Endothelial cell (in vitro differentiated cells): ENCODE results near the gene MKNK1. TPM values are rescaled to one million over a fixed set of nuclear protein-coding genes. Genes with fewer than 3 reads are reported as not detected.

Source experiments
- DNase-seq: peaks from one replicate; pipeline ENCODE4 v3.0.0; 2021; ENCODE audit warnings: low spot score
- H3K27ac Mint-ChIP-seq: one replicate; pipeline ENCODE4 v1.8.0; 2021; ENCODE audit warnings: mixed read lengths, inconsistent platforms; ENCODE audit not compliant: unreplicated experiment
- H3K27me3 Mint-ChIP-seq: one replicate; pipeline ENCODE4 v1.8.0; 2021; ENCODE audit warnings: mild to moderate bottlenecking, moderate library complexity, mixed read lengths, inconsistent platforms; ENCODE audit not compliant: unreplicated experiment
- H3K36me3 Mint-ChIP-seq: one replicate; pipeline ENCODE4 v1.8.0; 2021; ENCODE audit warnings: mild to moderate bottlenecking, low read depth, mixed read lengths, inconsistent platforms; ENCODE audit not compliant: unreplicated experiment
- H3K4me1 Mint-ChIP-seq: one replicate; pipeline ENCODE4 v1.8.0; 2021; ENCODE audit warnings: mild to moderate bottlenecking, mixed read lengths, inconsistent platforms; ENCODE audit not compliant: unreplicated experiment
- H3K4me3 Mint-ChIP-seq: one replicate; pipeline ENCODE4 v1.8.0; 2021; ENCODE audit warnings: mild to moderate bottlenecking, mixed read lengths, inconsistent platforms; ENCODE audit not compliant: unreplicated experiment
- H3K9me3 Mint-ChIP-seq: one replicate; pipeline ENCODE4 v1.8.0; 2021; ENCODE audit warnings: mixed read lengths, inconsistent platforms; ENCODE audit not compliant: unreplicated experiment
- total RNA-seq: library from RNA; stranded (reverse); fragmentation: NEBNext Ultra II Directional; extraction: Animal tissue kit (Norgen Biotek cat#: 25700); gene quantifications from one replicate; pipeline ENCODE4 v1.2.1, GENCODE V29; 2021; ENCODE audit not compliant: unreplicated experiment
- TF ChIP-seq, protein P1 (sequence below): fragments of 200-600 bp; sonication (generic); IDR thresholded peaks from one replicate; pipeline ENCODE4 v1.5.0; 2021; ENCODE audit warnings: antibody characterized with exemption; ENCODE audit not compliant: unreplicated experiment

Gene MKNK1
- total RNA-seq, 1 donor from 2014 or later = 57.9 TPM

DNA sequence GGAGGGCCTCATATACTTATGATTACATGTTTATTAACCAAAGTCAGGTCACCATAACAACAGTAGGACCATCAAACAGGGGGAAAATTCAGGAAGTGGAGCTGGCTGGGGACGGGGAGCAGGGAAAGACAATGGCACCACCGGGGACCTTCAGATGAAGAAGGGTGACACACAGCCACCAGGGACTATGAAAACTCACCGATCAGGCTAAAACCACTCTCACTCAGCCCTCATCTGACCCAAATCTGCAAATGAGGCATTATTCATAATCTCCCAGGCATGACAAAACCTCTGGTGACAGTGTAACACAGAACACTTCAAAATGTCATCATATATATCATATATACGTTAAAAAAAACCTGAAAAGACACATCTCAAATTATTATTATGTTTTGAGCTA, 11.2 kb downstream of the MKNK1 start:
- Mint-ChIP-seq H3K27ac (no peak overlapping the region), H3K27me3 (peaks cover 1% of the 10 kb centered on the region), H3K36me3 (peaks cover 42% of the 10 kb centered on the region), H3K9me3 (no peaks in the 10 kb centered on the region), H3K4me3 (peak overlapping the region; percentile 68), H3K4me1 (peaks cover 3% of the 10 kb centered on the region)
- TF ChIP-seq, protein P1, sequence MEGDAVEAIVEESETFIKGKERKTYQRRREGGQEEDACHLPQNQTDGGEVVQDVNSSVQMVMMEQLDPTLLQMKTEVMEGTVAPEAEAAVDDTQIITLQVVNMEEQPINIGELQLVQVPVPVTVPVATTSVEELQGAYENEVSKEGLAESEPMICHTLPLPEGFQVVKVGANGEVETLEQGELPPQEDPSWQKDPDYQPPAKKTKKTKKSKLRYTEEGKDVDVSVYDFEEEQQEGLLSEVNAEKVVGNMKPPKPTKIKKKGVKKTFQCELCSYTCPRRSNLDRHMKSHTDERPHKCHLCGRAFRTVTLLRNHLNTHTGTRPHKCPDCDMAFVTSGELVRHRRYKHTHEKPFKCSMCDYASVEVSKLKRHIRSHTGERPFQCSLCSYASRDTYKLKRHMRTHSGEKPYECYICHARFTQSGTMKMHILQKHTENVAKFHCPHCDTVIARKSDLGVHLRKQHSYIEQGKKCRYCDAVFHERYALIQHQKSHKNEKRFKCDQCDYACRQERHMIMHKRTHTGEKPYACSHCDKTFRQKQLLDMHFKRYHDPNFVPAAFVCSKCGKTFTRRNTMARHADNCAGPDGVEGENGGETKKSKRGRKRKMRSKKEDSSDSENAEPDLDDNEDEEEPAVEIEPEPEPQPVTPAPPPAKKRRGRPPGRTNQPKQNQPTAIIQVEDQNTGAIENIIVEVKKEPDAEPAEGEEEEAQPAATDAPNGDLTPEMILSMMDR = no peak
- DNase-seq = no peak

DNA sequence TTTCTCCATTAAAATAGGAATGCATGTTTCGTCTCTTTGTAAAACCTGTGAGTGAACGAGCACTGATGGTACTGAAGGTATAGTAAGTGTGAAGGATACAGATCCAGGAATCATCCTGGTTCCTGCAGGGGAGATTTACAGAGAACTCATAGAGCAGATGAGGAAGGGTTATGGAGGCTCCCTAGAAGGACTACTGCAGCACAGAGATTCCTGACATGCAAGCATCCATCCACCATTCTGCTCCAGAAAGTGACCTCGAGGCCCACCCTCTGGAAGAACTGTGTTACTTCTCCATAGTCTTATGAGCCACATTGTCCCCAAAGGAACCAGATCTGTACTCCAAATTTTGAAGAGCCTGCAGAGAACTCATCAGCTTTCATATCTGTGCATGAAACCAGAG, 14.5 kb downstream of the MKNK1 start:
- TF ChIP-seq, protein P1 = no peak
- H3K9me3 Mint-ChIP-seq = no peaks in the 10 kb centered on the region
- DNase-seq = no peak
- H3K36me3 Mint-ChIP-seq = peaks cover 51% of the 10 kb centered on the region
- H3K4me1 Mint-ChIP-seq = peaks cover 3% of the 10 kb centered on the region
- H3K4me3 Mint-ChIP-seq = no peak overlapping the region
- peaks cover 3% of the 10 kb centered on the region for H3K27me3 Mint-ChIP-seq
- H3K27ac Mint-ChIP-seq = no peak overlapping the region

DNA sequence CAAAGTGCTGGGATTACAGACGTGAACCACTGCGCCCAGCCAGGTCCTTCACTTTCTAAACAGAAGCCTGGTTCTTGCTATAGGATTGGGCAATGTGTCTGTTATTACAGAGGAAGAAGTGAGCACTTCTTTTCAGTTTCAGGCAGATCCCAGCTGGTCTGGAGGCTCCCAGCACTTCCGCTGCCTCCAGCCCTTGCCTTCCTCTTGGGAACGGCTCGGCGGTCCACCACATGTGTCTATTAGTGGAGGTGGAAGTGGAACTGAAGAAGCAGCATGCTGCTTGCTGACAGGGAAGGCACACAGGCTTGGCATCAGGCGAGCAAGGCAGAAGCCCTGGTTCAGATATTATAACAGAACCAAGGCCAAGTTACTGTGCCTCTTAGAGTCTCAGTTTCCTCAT, 17.0 kb downstream of the MKNK1 start:
- H3K27me3 Mint-ChIP-seq = peaks cover 1% of the 10 kb centered on the region
- peaks cover 53% of the 10 kb centered on the region for H3K36me3 Mint-ChIP-seq
- H3K27ac Mint-ChIP-seq = no peak overlapping the region
- H3K4me1 Mint-ChIP-seq = peaks cover 8% of the 10 kb centered on the region
- no peak for DNase-seq
- H3K9me3 Mint-ChIP-seq = no peaks in the 10 kb centered on the region
- no peak overlapping the region for H3K4me3 Mint-ChIP-seq
- TF ChIP-seq, protein P1 = no peak

DNA sequence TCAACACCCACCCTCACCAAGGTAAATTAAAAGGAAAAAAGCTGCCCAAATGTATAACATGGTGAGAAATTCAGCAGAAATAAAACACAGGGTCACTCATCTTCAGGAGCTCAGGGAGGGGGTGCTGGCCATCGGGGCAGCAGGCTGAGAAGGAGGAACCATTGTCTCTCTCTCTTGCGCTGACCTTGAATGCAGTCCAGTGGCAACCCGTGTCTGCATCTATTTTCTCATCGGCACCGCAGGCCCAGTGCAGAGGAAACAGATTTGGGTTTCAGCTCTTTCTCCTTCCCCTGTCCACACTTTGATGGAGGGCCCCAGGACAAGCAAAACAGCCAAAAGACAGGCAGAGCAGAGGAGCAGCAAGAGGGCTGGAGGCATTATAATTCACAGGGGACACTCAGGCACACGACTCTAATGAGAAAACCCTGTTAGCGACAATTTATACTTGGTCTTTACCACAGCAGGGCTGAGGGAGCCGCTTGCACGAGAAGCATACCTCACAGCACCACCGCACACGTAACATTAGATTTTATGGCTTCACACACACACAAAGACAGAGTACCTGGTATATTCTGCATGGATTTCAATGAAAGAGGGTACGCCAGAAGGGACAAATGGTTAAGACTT, 18.6 kb downstream of the MKNK1 start:
- Mint-ChIP-seq H3K4me1 (peaks cover 8% of the 10 kb centered on the region), H3K27me3 (peaks cover 1% of the 10 kb centered on the region), H3K27ac (no peak overlapping the region), H3K9me3 (no peaks in the 10 kb centered on the region), H3K36me3 (peaks cover 54% of the 10 kb centered on the region), H3K4me3 (peak overlapping the region; percentile 7)
- TF ChIP-seq, protein P1 = no peak
- DNase-seq = no peak

DNA sequence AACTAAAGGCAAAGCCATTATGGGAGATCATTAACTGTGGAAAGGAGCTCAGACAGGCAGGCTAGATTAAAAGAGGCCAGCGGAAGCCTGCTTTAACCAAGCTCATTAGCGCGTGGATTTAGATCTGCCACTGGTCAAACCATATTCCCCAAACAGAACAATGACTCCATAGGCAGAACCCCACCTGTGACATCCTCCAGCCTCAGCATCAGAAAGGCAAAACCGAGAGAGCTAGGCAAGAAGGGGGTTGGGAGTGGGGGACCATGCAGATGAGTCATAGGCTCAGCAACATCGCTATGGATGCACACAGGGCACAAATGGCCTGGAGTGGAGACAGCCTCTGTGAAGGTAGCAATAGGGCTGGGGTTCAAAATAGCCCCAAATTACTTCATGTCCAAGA, 20.6 kb downstream of the MKNK1 start:
- peaks cover 1% of the 10 kb centered on the region for H3K27me3 Mint-ChIP-seq
- no peak for DNase-seq
- peaks cover 5% of the 10 kb centered on the region for H3K4me1 Mint-ChIP-seq
- peaks cover 47% of the 10 kb centered on the region for H3K36me3 Mint-ChIP-seq
- TF ChIP-seq, protein P1 = no peak
- H3K27ac Mint-ChIP-seq = no peak overlapping the region
- no peak overlapping the region for H3K4me3 Mint-ChIP-seq
- no peaks in the 10 kb centered on the region for H3K9me3 Mint-ChIP-seq
